ENCODE results near the gene PLA2G12A.
A peak's percentile ranks its signal among the peaks of the same experiment; 100 is the strongest.
"Not testable (repeated sequence)": the region's sequence is repeated elsewhere in the genome, so short reads cannot be mapped to it uniquely, and the experiment has no call there.

The PLA2G12A gene

DNA sequence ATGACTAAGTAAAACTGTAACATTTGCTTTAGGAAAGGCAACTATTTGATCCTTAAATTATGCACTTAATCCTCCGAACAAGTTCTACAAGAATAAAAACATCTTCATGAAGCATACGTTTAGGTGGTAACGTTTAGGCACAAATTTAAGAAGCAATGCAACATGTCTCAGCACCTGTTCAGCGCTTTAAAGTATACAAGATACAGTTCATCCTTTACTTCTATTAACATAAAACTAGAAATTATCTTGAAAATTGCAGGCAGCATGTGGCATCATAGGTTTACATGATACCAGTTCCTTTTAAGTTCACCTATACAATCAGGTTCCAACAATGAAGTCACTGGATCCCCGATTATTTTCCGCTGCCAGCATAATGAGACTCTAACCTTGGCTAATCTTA lies 1.5 kb downstream of the PLA2G12A start:
- DNase-seq = no peak

DNA sequence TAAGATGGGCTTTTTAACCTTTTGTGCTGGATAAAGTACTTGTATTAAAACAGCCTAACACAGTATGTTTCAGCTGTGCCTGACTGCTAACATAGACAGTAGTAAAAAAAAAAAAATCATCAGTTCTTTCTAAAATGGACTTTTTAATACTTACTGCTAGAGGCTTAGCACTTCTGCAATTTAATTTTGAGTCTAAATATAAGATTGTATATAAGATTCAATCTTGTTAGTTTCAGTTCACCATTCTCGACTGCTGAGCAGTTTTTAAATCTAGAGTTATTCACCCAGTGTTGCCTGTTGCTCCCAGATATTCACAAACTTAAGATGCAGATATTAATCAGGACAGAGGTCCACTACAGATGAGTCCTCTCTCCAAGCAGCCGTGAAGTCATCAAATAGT lies 6.8 kb downstream of the PLA2G12A start:
- no peak for DNase-seq

DNA sequence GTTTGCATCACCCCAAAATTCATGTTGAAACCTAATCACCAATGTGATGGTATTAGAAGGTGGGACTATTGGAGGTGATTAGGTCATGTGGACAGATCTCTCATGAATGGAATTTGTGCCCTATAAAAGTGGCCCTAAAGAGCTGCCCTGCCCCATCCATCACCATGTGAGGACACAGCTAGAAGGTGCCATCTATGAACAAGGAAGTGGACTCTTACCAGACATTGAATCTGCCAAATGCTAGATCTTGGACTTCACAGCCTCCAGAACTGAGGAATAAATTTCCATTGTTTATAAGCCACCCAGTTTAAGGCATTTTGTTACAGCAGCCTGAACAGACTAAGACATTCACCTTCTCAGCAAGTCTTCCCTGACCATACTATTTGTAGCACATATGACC lies 7.5 kb downstream of the PLA2G12A start:
- no peak for DNase-seq

DNA sequence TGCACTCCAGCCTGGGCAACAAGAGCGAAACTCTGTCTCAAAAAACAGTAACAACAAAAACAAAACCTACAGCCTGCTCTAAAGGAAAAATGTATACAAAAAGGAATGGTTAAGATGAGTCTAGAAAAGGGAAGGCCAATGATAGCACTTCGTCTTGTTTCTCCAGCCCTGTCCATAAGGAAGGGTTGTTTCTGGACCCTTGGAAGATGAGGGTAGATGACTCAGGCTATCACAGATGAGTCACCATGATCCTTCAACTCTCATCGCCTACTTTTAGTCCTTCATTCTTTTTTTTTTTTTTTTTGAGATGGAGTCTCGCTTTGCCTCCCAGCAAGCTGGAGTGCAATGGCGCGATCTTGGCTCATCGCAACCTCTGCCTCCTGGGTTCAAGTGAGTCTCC lies 8.8 kb downstream of the PLA2G12A start:
- no peak for DNase-seq

DNA sequence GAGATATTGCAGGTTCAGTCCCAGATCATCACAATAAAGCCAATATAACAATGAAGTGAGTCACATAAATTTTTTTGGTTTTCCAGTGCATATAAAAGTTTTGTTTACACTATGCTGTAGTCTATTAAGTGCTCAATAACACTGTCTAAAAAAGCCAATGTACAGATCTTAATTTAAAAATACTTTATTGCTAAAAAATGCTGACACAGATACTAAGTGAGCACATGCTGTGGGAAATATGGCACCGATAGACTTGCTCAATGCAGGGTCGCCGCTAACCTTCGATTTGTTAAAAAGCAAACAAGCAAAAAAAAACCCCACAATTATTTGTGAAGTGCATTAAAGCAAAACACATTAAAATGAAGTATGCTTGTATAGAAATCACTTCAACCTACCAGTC lies 10.3 kb downstream of the PLA2G12A start:
- DNase-seq = no peak

DNA sequence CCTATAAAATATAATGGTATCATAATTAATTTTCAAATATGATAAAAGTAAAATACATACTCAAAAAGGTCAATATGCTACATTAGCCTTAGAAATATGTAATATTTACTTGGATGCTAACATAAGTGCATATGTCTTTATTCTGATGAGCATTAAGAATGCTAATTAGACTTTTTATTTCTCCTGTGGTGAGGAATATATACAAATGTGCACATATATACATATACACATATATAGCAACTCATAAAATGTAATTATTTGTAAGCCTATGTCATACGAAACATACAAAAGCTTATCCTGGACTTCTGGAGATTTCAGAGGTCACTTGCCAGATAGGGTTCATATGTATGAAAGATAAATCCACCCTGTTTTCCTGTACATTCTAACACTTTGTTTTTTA lies 11.1 kb downstream of the PLA2G12A start:
- no peak for DNase-seq

DNA sequence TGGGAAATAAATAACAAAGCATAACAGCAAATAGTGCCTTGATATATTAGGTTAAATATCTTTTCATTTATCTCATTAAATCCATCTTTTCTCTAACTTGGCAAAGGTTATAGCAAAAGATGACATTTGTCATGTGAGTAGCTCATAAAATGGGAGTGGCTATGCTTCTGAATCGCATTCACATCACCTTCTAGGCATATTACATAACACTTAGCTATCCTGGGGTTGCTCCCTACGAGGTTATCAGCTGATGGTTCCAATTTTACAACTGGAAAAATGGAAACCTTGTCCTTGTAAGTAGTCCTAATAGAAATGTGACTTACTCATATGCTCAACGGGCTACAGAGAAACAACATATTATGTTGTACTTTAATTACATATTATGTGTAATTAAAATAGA lies 16.4 kb downstream of the PLA2G12A start:
- no peak for DNase-seq

DNA sequence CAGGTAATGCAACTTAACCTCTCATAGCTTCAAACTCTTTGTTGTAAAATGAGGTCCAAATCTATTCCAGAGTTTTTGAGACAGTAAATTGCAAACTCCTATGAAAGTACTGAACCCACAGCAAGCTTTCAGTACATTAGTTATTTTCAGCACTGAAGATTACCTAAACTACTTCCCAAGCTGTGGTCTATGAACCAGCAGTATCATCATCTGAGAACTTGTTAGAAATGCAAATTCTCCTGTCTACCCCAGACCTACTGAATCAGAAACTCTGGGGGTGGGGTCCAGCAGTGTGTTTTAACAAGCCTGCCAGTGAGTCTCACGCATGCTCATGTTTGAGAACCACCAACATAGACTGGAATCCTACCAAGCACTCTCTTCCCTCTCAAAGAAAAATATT lies 20.9 kb downstream of the PLA2G12A start:
- no peak for DNase-seq

DNA sequence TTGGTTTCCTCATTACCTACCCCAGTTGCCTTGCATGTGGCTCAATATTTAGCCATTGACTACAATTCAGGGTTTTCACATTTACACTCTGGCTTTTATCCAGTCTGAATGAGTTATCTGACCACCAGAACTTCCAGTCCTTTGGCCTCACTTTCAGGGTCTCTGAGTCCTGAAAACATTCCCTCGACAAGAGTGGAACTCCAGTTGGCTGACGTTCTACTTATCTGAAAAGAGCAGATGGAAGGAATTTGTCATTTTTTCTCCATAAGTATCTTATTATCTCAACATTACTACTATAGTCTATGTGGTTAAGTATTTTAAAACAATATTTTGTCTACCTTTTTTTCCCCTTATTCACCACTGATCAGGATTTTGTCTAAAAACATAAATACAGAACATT lies 21.4 kb downstream of the PLA2G12A start:
- no peak for DNase-seq

DNA sequence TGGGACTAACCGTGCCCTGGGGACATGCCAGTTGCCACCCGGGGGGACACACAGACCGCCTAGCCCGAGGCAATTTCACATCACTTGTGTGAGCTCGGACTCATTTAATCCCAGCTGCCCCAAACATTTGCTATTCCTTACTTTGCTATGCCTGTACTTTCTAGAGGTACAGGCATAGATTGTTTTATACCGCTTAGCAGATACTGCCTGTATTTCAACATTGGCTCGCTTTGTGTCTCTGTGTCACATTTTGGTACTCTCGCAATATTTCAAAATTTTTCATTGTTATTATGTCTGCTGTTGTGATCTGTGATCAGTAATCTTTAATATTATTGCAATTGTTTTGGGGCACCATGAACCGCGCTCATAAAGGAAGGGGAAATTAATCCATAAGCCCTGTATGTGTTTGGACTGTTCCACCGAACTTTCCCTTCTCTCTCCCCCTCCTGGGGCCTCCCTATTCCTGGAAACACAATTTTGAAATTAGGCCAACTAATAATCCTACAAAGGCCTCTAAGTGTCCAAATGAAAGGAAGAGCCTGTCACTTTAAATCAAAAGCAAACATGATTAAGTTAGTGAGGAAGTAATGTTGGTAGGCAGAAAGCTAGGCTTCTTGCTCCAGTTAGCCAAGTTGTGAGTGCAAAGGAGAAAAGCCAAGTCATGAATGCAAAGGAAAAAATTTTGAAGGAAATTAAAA lies 26.1 kb downstream of the PLA2G12A start:
- no peak for DNase-seq

DNA sequence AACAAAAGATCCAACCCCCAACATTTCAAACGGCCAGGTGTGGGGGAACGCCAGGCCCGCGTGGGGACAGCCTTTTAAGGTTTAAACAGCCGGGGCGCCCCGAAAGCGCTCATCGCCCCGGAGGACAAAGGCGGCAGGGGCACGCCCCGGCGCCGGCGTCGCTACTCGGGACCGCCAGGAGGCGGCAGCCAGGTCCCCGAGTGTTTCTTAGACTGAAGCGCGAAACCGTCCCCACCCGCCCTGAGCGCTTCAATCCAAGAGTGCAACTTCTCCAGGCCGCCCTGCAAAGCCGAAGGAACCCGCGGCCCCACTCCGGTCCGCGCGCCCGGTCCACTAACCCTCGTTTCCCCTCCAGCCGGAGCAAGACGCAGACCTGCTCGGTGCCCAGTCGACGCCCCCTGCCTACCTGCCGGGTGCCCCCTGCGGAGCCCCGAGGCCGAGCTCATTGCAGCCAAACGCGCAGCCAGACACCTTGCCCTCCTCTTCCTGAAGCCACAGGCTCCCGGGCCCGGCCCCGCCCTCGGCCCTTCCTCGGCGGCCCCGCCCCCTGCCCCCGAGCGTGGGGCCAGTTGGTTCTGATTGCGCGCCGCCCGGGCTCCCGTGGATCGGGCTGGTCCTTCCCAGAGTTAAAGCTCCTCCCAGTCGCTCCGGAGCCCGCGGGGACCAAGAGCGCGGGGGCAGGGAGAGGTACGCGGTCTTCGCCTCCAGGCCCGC lies 26.8 kb downstream of the PLA2G12A start, which contains the start of gene CASP6:
Gene CASP6, minus strand, starts transcription at position 496 of the 714 bp plus-strand sequence. Its CDS starts 50 bp downstream, at position 446.
- peak; percentile 74 for DNase-seq

DNA sequence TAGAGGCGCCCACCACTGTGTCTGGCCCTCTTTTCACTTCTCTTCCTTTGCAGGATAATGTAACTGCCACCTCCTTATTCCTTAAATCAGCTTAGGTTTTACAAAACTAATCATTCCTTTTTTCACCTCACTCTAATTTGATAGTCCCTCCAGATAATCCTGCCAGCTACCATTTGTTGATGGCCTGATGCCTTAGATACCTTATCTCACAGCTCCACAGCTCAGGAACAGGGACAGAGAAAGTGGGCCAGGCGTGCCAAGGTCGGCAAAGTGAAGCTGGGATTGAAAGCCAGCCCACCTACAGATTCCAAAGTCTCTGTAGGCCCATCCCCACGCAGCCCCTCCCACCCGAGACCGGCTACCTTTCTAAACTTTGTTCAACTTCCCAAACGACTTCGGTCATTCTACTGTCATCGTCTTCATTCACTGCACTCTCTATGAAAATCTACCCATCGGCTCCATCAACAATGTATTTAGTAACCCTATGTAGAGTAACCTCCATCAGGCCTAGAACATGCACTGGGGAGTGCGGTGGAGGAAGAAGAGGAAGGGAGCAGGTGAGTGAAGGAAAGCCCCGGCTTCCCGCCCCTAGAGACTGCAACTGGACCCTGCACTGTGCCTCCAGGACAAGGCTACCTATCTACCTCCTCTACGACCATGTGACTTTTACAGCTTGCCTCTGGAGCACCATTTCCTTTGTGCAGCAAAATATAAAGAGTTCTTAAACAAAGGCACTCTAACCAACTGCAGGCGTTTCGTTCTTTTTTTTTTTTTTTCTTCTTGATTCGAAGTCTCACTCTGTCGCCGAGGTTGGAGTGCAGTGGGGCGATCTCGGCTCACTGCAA lies 28.1 kb downstream of the PLA2G12A start:
- no peak for DNase-seq

DNA sequence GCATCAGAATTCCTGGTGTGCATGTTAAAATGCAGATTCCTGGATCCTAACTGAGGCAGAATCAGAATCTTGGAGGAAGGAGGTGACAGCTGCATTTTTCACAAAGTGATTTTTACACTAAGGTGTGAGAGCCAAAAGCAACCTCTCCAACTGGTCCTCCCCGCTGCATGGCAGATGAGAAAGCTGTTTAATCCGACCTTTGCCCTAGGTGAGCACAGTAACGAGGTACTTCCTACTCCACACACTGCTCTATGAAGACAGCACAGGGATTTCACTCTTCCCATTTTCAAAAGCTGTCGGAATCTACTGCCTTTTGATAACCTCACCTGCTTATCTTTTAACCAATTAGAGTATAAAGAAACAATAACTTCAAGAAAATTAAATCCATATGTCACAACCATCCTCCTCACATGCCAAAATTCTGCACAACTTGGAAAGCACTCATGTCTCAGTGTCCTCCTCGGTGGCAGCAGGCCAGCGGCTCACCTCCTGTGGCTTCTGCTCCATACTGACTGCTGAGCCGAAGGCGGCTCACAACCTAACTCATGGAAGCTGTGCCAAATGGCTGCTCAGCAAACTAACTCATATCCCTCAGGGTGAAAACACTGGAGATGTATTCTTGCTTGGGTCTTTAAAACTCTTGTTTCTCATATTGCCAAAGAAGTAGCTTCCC lies 30.2 kb downstream of the PLA2G12A start:
- no peak for DNase-seq

DNA sequence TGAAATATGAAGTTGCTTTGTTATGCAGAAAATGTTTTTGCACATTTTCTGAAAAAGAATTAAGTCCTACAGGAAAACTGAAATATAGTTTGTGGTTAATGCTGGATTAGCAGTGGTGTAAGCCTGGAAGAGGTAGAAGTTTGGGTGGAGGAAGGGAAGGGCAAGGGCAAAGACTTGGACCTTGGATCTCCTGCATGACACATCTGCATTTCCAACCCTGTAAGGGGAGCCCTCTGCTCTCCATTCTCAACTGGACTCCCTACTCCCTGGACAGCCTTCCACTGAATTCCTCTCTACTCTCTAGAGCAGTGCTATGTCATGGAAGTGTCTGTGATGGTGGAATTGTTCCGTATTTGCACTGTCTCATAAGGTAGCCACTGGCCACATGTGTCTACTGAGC lies 31.2 kb downstream of the PLA2G12A start:
- no peak for DNase-seq

DNA sequence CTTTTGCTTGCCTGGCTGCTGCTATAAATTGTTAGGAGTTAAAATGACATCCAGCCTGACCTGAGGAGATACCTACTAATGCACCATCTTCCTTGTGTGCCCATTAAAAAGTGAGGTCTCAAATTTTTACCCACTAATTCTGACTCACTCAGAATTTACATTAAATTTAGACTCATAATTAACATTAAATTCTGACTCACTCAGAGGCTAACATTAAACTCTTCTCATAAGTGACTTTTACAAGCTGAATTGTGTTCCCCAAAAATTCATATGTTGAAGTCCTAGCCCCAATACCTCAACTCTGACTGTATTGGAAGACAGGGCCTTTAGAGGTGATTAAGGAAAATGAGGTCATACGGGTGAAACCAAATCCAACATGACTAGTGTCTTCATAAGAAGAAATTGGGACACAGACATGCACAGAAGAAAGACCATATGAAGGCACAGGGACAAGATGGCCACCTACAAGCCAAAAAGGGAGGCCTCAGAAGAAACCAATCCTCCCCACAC lies 38.4 kb downstream of the PLA2G12A start:
- DNase-seq = no peak

DNA sequence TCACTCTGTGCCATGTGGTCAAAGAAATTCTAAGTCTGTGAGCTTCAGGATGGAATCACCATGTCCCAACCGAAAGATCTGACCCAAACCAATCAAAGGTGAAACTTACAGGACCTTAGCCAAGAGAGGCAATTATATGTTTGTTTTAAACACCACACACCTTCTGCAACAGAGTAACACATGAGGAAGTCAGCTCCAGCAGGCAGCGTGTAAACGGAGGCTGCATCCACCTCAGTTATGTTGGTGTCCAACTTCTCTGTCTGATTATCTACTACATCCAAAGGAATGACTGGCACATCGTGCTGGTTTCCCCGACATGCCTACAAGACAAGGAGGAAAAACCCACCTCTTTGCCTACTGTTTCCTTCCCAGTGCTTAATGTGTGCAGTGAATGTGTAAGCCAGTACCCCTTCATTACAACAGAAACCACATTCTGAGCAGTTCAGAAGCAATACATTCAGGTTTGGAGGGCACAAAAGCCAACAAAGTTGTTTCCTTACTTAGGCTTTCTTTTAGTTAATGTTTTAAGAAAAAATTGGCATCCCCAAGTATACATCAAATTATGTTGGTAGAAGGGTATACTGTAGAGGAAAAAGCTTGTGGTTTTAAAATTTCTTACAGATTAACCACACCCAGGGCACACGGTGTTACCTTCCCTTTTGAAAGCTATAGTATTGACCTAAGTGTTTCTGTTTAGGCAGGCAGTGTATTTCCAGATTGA lies 39.0 kb downstream of the PLA2G12A start:
- no peak for DNase-seq

DNA sequence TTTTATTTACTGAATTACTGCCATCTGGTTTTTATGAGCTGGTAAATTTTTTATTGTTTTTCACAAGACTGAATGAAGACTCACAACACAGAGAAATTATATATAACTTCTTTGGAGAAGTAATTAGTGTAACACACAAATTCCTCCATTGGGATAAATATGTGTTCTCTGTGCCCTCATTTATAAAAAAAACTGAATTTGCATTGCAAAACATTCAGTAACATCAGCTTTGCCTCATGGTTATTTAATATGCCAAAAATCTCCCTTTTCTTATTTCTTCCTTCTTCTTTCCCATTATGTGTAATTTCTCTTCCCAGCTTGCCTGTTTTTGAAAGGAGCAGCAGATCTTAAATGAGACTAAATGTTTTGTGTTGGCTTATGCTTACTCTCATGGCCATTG lies 45.1 kb downstream of the PLA2G12A start:
- no peak for DNase-seq

DNA sequence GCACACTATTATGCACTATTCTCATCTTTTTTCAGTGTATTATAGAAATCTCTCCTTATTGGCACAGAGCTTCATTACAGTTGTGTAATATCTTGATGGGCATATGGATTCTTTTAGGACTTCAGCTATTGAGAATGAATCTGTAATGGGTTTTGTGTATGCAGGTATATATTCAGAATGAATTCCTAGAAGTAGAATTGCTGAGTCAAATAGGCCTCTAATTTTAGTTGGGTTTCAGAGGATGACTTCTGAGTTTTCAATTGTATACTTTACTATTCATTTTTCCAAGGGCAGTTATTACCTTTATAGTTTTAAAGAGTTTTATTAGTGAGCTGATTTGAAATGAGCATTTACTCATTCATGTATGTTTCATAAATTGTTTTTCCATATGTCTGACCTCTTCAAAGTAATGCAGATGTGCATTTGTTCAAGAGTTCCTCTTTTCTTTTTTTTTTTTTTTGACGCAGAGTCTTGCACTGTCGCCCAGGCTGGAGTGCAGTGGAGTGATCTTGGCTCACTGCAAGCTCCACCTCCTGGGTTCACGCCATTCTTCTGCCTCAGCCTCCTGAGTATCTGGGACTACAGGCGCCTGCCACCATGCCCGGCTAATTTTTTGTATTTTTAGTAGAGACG lies 46.1 kb downstream of the PLA2G12A start:
- peak; percentile 29 for DNase-seq

DNA sequence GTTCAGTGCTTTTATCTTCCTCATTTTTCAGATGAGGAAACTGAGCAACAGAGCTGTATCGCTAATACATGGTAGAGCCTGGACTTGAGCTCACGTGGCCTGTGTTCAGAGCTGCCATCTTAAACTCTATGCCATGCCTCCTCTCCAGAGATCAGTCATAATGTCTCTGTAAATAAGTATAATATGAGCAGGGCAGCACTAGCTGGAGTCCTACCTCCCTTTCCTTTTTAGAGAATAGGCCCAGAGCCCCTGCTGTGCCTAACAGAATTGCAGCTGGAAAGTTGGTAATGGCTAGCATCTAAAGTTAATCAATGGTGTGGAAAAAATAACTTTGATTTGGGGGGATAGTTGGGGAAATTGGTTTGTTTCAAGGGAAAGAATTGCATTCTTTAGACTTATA lies 47.0 kb downstream of the PLA2G12A start:
- peak; percentile 14 for DNase-seq

DNA sequence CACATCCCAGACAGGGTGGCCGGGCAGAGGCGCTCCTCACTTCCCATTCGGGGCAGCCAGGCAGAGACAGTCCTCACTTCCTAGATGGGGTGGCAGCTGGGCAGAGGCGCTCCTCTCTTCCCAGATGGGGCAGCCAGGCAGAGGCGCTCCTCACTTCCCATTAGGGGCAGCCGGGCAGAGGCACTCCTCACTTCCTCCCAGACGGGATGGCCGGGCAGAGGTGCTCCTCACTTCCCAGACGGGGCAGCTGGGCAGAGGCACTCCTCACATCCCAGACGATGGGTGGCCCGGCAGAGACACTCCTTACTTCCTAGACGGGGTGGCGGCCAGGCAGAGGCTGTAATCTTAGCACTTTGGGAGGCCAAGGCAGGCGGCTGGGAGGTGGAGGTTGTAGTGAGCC lies 50.9 kb downstream of the PLA2G12A start:
- DNase-seq = not testable (repeated sequence)

DNA sequence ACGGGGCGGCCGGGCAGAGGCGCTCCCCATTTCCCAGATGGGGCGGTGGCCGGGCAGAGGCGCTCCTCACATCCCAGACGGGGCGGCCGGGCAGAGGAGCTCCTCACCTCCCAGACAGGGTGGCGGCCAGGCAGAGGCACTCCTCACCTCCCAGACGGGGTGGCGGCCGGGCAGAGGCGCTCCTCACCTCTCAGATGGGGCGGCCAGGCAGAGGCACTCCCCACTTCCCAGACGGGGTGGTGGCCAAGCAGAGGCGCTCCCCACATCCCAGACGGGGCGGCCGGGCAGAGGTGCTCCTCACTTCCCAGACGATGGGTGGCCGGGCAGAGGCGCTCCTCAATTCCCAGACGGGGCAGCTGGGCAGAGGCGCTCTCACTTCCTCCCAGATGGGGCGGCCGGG lies 51.4 kb downstream of the PLA2G12A start:
- not testable (repeated sequence) for DNase-seq

DNA sequence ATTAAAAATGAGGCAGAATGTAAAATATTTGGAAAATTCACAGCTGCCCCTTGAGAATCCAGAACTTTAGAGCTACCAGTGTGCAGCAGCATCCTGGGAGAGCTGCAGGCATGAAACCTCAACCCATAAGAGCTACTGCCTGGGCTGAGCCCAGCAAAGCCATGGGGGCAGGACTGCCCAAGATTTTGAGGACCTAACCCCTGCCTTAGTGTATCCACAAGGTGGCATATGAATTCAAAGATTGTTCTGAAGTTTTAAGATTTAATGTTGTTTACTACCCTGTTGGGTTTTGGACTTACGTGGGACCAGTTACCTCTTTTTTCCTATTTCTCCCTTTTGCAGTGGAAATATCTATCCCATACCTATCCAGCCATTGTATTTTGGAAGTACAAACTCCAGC lies 53.0 kb downstream of the PLA2G12A start:
- DNase-seq = no peak

All from activated CD4-positive, alpha-beta T cell treated with anti-CD3 and anti-CD28 coated beads, Interleukin-2, amount 50 U/mL, for 16 hours (primary cell).